Hepatocyte (in vitro differentiated cells): ENCODE measurements around the gene CRTC2. TPM values are rescaled to one million over a fixed set of nuclear protein-coding genes. Genes with fewer than 3 reads are reported as not detected.

Experiments
- DNase-seq: peaks from one replicate; pipeline ENCODE4 v3.0.0-alpha.2; 2016; ENCODE audit warnings: low spot score
- H2AFZ ChIP-seq: fragments of 200-600 bp; sonication (generic); 2 replicates; pipeline ENCODE4 v1.6.0; 2016; ENCODE audit warnings: antibody characterized with exemption, mild to moderate bottlenecking
- H3K27ac ChIP-seq: fragments of 200-600 bp; sonication (generic); 2 replicates; pipeline ENCODE4 v1.5.1; 2016; ENCODE audit warnings: mild to moderate bottlenecking
- H3K27me3 ChIP-seq: fragments of 200-600 bp; sonication (generic); 2 replicates; pipeline ENCODE4 v1.6.1; 2016
- H3K36me3 ChIP-seq: fragments of 200-600 bp; sonication (generic); replicated peaks from 2 replicates; pipeline ENCODE4 v1.5.1; 2016; ENCODE audit warnings: low read depth; ENCODE audit not compliant: insufficient read depth
- H3K4me1 ChIP-seq: fragments of 200-600 bp; sonication (generic); 2 replicates; pipeline ENCODE4 v1.5.1; 2016; ENCODE audit warnings: mild to moderate bottlenecking, moderate library complexity; ENCODE audit not compliant: insufficient read depth
- H3K4me2 ChIP-seq: fragments of 200-600 bp; sonication (generic); 2 replicates; pipeline ENCODE4 v1.6.0; 2016
- H3K4me3 ChIP-seq: fragments of 200-600 bp; sonication (generic); 2 replicates; pipeline ENCODE4 v1.5.1; 2016; ENCODE audit warnings: mild to moderate bottlenecking
- H3K79me2 ChIP-seq: fragments of 200-600 bp; sonication (generic); 2 replicates; pipeline ENCODE4 v1.6.0; 2017; ENCODE audit warnings: mild to moderate bottlenecking
- H3K9me2 ChIP-seq: fragments of 200-600 bp; sonication (generic); replicated peaks from 2 replicates; pipeline ENCODE4 v1.6.0; 2017; ENCODE audit warnings: mild to moderate bottlenecking; ENCODE audit not compliant: insufficient read depth
- H3K9me3 ChIP-seq: fragments of 200-600 bp; sonication (generic); 2 replicates; pipeline ENCODE4 v1.5.1; 2016; ENCODE audit warnings: low read depth, mild to moderate bottlenecking
- H4K20me1 ChIP-seq: fragments of 200-600 bp; sonication (generic); 2 replicates; pipeline ENCODE4 v1.6.0; 2016; ENCODE audit warnings: mild to moderate bottlenecking; ENCODE audit not compliant: insufficient read depth, poor library complexity, severe bottlenecking
- CTCF ChIP-seq: fragments of 200-600 bp; sonication (generic); IDR thresholded peaks from 2 replicates; pipeline ENCODE4 v1.5.1; 2016; ENCODE audit warnings: antibody characterized with exemption, mild to moderate bottlenecking; ENCODE audit not compliant: poor library complexity
- EZH2 ChIP-seq: fragments of 200-600 bp; sonication (generic); IDR thresholded peaks from 2 replicates; pipeline ENCODE4 v1.6.1; 2016; ENCODE audit warnings: antibody characterized with exemption, mild to moderate bottlenecking, borderline replicate concordance
- EZH2phosphoT487 ChIP-seq: fragments of 200-600 bp; sonication (generic); IDR thresholded peaks from one replicate; pipeline ENCODE4 v1.6.1; 2018; ENCODE audit warnings: antibody characterized with exemption, mild to moderate bottlenecking, low read depth, moderate library complexity; ENCODE audit not compliant: unreplicated experiment, severe bottlenecking
- WGBS: methylation state at CpG from one replicate; pipeline ENCODE4 v1.1.6; 2016; ENCODE audit warnings: low lambda C conversion rate; ENCODE audit errors: missing lambda C conversion rate; 5-methylcytosine and 5-hydroxymethylcytosine counted together
- polyA plus RNA-seq: library from polyadenylated mRNA; unstranded; fragments of >200 nt; fragmentation: Nextera tagmentation; extraction: Ambion mirVana; gene quantifications from 2 replicates; pipeline ENCODE4 v1.2.1, GENCODE V29; 2016
- total RNA-seq: library from RNA; depleted of rRNA; stranded (reverse); fragments of >200 nt; gene quantifications from 2 replicates; pipeline ENCODE4 v1.2.3, GENCODE V29; 2014

CRTC2 gene
- total and polyA plus RNA-seq, 2 experiments from 2014 or later = 10.5 to 28.0 TPM

GRCh38 chr1:153957744-153958110 lies 685 bp downstream of the CRTC2 start:
- Histone ChIP-seq H3K27ac (peak overlapping the region; percentile 92), H3K79me2 (peaks cover 75% of the 10 kb centered on the region)
- DNase-seq = no peak

GRCh38 chr1:153956997-153957715 lies 1.3 kb downstream of the CRTC2 start:
- peak overlapping the region; percentile 92 for H3K27ac ChIP-seq
- H3K36me3 ChIP-seq = no peaks in the 10 kb centered on the region
- DNase-seq = no peak
- WGBS = 44% methylated on average over 6 of the region's 6 CpGs
- H4K20me1 ChIP-seq = peaks cover 40% of the 10 kb centered on the region
- peaks cover 28% of the 10 kb centered on the region for H3K4me1 ChIP-seq
- no peaks in the 10 kb centered on the region for H3K9me3 ChIP-seq
- peak overlapping the region; percentile 47 for H3K4me3 ChIP-seq
- H2AFZ ChIP-seq = peak overlapping the region; percentile 33
- H3K27me3 ChIP-seq = no peaks in the 10 kb centered on the region
- TF ChIP-seq EZH2 (no peak), CTCF (no peak), EZH2phosphoT487 (no peak)
- peak overlapping the region; percentile 97 for H3K4me2 ChIP-seq
- H3K79me2 ChIP-seq = peaks cover 72% of the 10 kb centered on the region
- H3K9me2 ChIP-seq = no peaks in the 10 kb centered on the region

More at GRCh38 chr1:153957744-153958110, 685 bp downstream of the CRTC2 start:
- H3K9me2 ChIP-seq = no peaks in the 10 kb centered on the region
- H3K4me1 ChIP-seq = peaks cover 30% of the 10 kb centered on the region
- H3K27me3 ChIP-seq = no peaks in the 10 kb centered on the region
- peak overlapping the region; percentile 97 for H3K4me2 ChIP-seq
- 2% methylated on average over 11 of the region's 13 CpGs for WGBS
- peaks cover 40% of the 10 kb centered on the region for H4K20me1 ChIP-seq
- H3K4me3 ChIP-seq = peak overlapping the region; percentile 47
- H3K36me3 ChIP-seq = no peaks in the 10 kb centered on the region
- TF ChIP-seq EZH2 = no peak
- no peak for TF ChIP-seq CTCF
- no peak for TF ChIP-seq EZH2phosphoT487
- H2AFZ ChIP-seq = peak overlapping the region; percentile 33
- no peaks in the 10 kb centered on the region for H3K9me3 ChIP-seq

GRCh38 chr1:153954826-153955225 lies 3.6 kb downstream of the CRTC2 start:
- no peaks in the 10 kb centered on the region for H3K27me3 ChIP-seq
- no peak for DNase-seq
- peaks cover 40% of the 10 kb centered on the region for H4K20me1 ChIP-seq
- H3K4me2 ChIP-seq = peak overlapping the region; percentile 12
- H3K36me3 ChIP-seq = no peaks in the 10 kb centered on the region
- no peaks in the 10 kb centered on the region for H3K9me2 ChIP-seq
- H2AFZ ChIP-seq = no peak overlapping the region
- peak overlapping the region; percentile 33 for H3K27ac ChIP-seq
- peaks cover 19% of the 10 kb centered on the region for H3K4me1 ChIP-seq
- H3K79me2 ChIP-seq = peaks cover 55% of the 10 kb centered on the region
- WGBS = 97% methylated on average over 10 of the region's 10 CpGs
- no peak for TF ChIP-seq EZH2
- TF ChIP-seq EZH2phosphoT487 = no peak
- TF ChIP-seq CTCF = no peak
- H3K9me3 ChIP-seq = no peaks in the 10 kb centered on the region
- no peak overlapping the region for H3K4me3 ChIP-seq
